Right ventricle myocardium inferior (tissue), 1 donor: Measurements from ENCODE around the gene CFI. TPM values are rescaled to one million over a fixed set of nuclear protein-coding genes. Genes with fewer than 3 reads are reported as not detected.

Experiments used
- ATAC-seq: fragments of 200-7000 bp; cut with Tn5 transposase; one replicate; pipeline ENCODE4 v1.9.1; 2020; ENCODE audit warnings: mild to moderate bottlenecking, moderate library complexity
- DNase-seq: peaks from one replicate; pipeline ENCODE4 v3.0.0; 2021; ENCODE audit errors: missing footprints
- intact Hi-C: fragments of 100-400 bp; cut with DNase I; formaldehyde crosslinking; loops from one replicate; pipeline ENCODE4 v1.11.0; 2022
- total RNA-seq: library from RNA; stranded (reverse); fragmentation: NEBNext Ultra II Directional; extraction: Animal tissue kit (Norgen Biotek cat#: 25700); gene quantifications from one replicate; pipeline ENCODE4 v1.2.1, GENCODE V29; 2021
- donor health status: DM: no; HTN: yes; CAD: no; lungs with severe emphysema.

The CFI gene
- total RNA-seq, 1 donor from 2014 or later, result 11.5 TPM

GRCh38 chr4:109708435-109708834 is 93.4 kb downstream of the CFI start:
- DNase-seq (no peak), ATAC-seq (no peak)
- intact Hi-C loops, result loop anchor here (10.0 kb wide), 1 partner anchor 144 kb away; the partner anchor contains the start of gene MCUB

DNA sequence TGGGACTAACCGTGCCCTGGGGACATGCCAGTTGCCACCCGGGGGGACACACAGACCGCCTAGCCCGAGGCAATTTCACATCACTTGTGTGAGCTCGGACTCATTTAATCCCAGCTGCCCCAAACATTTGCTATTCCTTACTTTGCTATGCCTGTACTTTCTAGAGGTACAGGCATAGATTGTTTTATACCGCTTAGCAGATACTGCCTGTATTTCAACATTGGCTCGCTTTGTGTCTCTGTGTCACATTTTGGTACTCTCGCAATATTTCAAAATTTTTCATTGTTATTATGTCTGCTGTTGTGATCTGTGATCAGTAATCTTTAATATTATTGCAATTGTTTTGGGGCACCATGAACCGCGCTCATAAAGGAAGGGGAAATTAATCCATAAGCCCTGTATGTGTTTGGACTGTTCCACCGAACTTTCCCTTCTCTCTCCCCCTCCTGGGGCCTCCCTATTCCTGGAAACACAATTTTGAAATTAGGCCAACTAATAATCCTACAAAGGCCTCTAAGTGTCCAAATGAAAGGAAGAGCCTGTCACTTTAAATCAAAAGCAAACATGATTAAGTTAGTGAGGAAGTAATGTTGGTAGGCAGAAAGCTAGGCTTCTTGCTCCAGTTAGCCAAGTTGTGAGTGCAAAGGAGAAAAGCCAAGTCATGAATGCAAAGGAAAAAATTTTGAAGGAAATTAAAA is 98.0 kb downstream of the CFI start:
- ATAC-seq, result no peak
- intact Hi-C loops, result loop anchor here (2.0 to 10.0 kb wide), 4 partner anchors 27 to 272 kb away; partner anchors contain the start of genes GAR1, MCUB, PLA2G12A and SEC24B
- no peak for DNase-seq

DNA sequence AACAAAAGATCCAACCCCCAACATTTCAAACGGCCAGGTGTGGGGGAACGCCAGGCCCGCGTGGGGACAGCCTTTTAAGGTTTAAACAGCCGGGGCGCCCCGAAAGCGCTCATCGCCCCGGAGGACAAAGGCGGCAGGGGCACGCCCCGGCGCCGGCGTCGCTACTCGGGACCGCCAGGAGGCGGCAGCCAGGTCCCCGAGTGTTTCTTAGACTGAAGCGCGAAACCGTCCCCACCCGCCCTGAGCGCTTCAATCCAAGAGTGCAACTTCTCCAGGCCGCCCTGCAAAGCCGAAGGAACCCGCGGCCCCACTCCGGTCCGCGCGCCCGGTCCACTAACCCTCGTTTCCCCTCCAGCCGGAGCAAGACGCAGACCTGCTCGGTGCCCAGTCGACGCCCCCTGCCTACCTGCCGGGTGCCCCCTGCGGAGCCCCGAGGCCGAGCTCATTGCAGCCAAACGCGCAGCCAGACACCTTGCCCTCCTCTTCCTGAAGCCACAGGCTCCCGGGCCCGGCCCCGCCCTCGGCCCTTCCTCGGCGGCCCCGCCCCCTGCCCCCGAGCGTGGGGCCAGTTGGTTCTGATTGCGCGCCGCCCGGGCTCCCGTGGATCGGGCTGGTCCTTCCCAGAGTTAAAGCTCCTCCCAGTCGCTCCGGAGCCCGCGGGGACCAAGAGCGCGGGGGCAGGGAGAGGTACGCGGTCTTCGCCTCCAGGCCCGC is 98.7 kb downstream of the CFI start, which contains the start of gene CASP6:
Gene CASP6, minus strand, starts transcription at position 496 of the 714 bp plus-strand sequence. Its CDS starts 50 bp downstream, at position 446.
- intact Hi-C loops, result loop anchor here (2.0 to 10.0 kb wide), 4 partner anchors 28 to 271 kb away; partner anchors contain the start of genes GAR1, MCUB, PLA2G12A and SEC24B
- ATAC-seq (peak; percentile 99), DNase-seq (peak; percentile 96)

DNA sequence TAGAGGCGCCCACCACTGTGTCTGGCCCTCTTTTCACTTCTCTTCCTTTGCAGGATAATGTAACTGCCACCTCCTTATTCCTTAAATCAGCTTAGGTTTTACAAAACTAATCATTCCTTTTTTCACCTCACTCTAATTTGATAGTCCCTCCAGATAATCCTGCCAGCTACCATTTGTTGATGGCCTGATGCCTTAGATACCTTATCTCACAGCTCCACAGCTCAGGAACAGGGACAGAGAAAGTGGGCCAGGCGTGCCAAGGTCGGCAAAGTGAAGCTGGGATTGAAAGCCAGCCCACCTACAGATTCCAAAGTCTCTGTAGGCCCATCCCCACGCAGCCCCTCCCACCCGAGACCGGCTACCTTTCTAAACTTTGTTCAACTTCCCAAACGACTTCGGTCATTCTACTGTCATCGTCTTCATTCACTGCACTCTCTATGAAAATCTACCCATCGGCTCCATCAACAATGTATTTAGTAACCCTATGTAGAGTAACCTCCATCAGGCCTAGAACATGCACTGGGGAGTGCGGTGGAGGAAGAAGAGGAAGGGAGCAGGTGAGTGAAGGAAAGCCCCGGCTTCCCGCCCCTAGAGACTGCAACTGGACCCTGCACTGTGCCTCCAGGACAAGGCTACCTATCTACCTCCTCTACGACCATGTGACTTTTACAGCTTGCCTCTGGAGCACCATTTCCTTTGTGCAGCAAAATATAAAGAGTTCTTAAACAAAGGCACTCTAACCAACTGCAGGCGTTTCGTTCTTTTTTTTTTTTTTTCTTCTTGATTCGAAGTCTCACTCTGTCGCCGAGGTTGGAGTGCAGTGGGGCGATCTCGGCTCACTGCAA is 100.0 kb downstream of the CFI start:
- intact Hi-C loops, result loop anchor here (2.0 to 10.0 kb wide), 4 partner anchors 29 to 269 kb away; partner anchors contain the start of genes GAR1, MCUB, PLA2G12A and SEC24B
- DNase-seq (no peak), ATAC-seq (no peak)

GRCh38 chr4:109699553-109700225 is 102.1 kb downstream of the CFI start:
- intact Hi-C loops, result loop anchor here (5.0 to 10.0 kb wide), 2 partner anchors 135 to 267 kb away; partner anchors contain the start of genes MCUB and SEC24B
- no peak for ATAC-seq
- DNase-seq, result no peak

DNA sequence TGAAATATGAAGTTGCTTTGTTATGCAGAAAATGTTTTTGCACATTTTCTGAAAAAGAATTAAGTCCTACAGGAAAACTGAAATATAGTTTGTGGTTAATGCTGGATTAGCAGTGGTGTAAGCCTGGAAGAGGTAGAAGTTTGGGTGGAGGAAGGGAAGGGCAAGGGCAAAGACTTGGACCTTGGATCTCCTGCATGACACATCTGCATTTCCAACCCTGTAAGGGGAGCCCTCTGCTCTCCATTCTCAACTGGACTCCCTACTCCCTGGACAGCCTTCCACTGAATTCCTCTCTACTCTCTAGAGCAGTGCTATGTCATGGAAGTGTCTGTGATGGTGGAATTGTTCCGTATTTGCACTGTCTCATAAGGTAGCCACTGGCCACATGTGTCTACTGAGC is 103.1 kb downstream of the CFI start:
- intact Hi-C loops, result no loop called here
- ATAC-seq, result no peak

DNA sequence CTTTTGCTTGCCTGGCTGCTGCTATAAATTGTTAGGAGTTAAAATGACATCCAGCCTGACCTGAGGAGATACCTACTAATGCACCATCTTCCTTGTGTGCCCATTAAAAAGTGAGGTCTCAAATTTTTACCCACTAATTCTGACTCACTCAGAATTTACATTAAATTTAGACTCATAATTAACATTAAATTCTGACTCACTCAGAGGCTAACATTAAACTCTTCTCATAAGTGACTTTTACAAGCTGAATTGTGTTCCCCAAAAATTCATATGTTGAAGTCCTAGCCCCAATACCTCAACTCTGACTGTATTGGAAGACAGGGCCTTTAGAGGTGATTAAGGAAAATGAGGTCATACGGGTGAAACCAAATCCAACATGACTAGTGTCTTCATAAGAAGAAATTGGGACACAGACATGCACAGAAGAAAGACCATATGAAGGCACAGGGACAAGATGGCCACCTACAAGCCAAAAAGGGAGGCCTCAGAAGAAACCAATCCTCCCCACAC is 110.3 kb downstream of the CFI start:
- DNase-seq, result no peak
- ATAC-seq, result no peak
- intact Hi-C loops, result no loop called here

More for the DNA sequence above, 103.1 kb downstream of the CFI start:
- DNase-seq, result no peak

Other genes starting within 250 kb of the CFI start
- 5.1 TPM for gene MCUB, start 241.8 kb downstream of the CFI start, total RNA-seq
- 8.9 TPM for gene CASP6, start 98.6 kb downstream of the CFI start, total RNA-seq
- 64.8 TPM for gene PLA2G12A, start 71.9 kb downstream of the CFI start, total RNA-seq
- gene GAR1, start 13.8 kb upstream of the CFI start, total RNA-seq, result 7.5 TPM
- gene RRH, start 26.0 kb upstream of the CFI start, total RNA-seq, result not detected
- not detected for gene LRIT3, start 46.1 kb upstream of the CFI start, total RNA-seq
- 13.1 TPM for gene EGF, start 110.9 kb upstream of the CFI start, total RNA-seq